HCT116 (cell line): ENCODE measurements around the gene HORMAD1. TPM values are rescaled to one million over a fixed set of nuclear protein-coding genes. Genes with fewer than 3 reads are reported as not detected.

ENCODE experiments used
- ATAC-seq: fragments of 200-7000 bp; cut with Tn5 transposase; 2 replicates; pipeline ENCODE4 v1.9.1; 2020; ENCODE audit warnings: mild to moderate bottlenecking, moderate library complexity
- BruUV-seq: library from RNA; stranded (reverse); fragments of 400-500 nt; replicated peaks from 2 replicates; lab custom pipeline; 2021; lab: Mats Ljungman, UMichigan
- CTCF ChIA-PET: fragments of 300-600 bp; sonication (Branson Sonifier 250); formaldehyde crosslinking; loops from one replicate; lab custom pipeline; 2021; ENCODE audit warnings: antibody characterized with exemption; lab: Charles Lee
- POLR2A ChIA-PET: fragments of 300-600, 350-600 bp; sonication (Branson Sonifier 250); formaldehyde crosslinking; loops from one replicate; lab custom pipeline; 2021; ENCODE audit warnings: antibody characterized with exemption; lab: Charles Lee
- RAD21 ChIA-PET, 2 experiments: fragments of 300-600 bp; sonication (Branson Sonifier 250); formaldehyde crosslinking; loops; one replicate each; lab custom pipeline; 2023; ENCODE audit warnings: low total read pairs in 2 of 2; ENCODE audit not compliant: uncharacterized antibody in 2 of 2, unreplicated experiment in 2 of 2, low non-redundant PET in 1 of 2; lab: Charles Lee
- DNase-seq: peaks from one replicate; pipeline ENCODE4 v3.0.0-alpha.2; 2010; ENCODE audit warnings: low read depth, low spot score
- H2AFZ ChIP-seq: fragments of 200-600 bp; shearing (Covaris generic), sonication (generic); 2 replicates; pipeline ENCODE4 v1.6.1; 2017; ENCODE audit warnings: low read depth, mixed run types, mixed read lengths, antibody characterized with exemption, low read length; ENCODE audit not compliant: poor library complexity, severe bottlenecking
- H3K27ac ChIP-seq: 2 replicates; pipeline ENCODE4 v1.5.1; 2012; ENCODE audit warnings: low read depth, low read length
- H3K27me3 ChIP-seq: fragments of 200-600 bp; sonication (generic); 2 replicates; pipeline ENCODE4 v1.6.1; 2016; ENCODE audit warnings: mixed run types, low read length, mixed read lengths; ENCODE audit not compliant: insufficient read depth
- H3K36me3 ChIP-seq, 2 experiments: fragments of 200-500 bp in 1 of 2; fragments of 200-600 bp in 1 of 2; sonication (Bioruptor generic) in 1 of 2; sonication (generic) in 1 of 2; 2 replicates each; pipeline versions ENCODE4 v1.5.1 to v1.6.1; 2014 to 2016; ENCODE audit warnings: low read length in 2 of 2, inconsistent platforms in 1 of 2, mixed read lengths in 1 of 2, mixed run types in 1 of 2; ENCODE audit not compliant: insufficient read depth in 2 of 2, control insufficient read depth in 1 of 2
- H3K4me1 ChIP-seq, 2 experiments: fragments of 200-600 bp in 1 of 2; sonication (generic) in 1 of 2; 2 replicates each; pipeline versions ENCODE4 v1.5.1 to v1.6.1; 2012 to 2017; ENCODE audit warnings: low read length in 2 of 2, inconsistent platforms in 1 of 2, mild to moderate bottlenecking in 1 of 2, mixed read lengths in 1 of 2, mixed run types in 1 of 2, moderate library complexity in 1 of 2; ENCODE audit not compliant: insufficient read depth in 2 of 2, control insufficient read depth in 1 of 2
- H3K4me2 ChIP-seq: fragments of 200-600 bp; sonication (generic); 2 replicates; pipeline ENCODE4 v1.6.1; 2017; ENCODE audit warnings: mixed run types, low read length, mixed read lengths
- H3K4me3 ChIP-seq, 2 experiments: fragments of 200-600 bp in 1 of 2; sonication (generic) in 1 of 2; replicated peaks in 1 of 2; 2 replicates each; pipeline ENCODE4 v1.5.1; 2011 to 2016; ENCODE audit warnings: low read length in 2 of 2, control low read depth in 1 of 2, low read depth in 1 of 2, mild to moderate bottlenecking in 1 of 2, mixed read lengths in 1 of 2, mixed run types in 1 of 2
- H3K79me2 ChIP-seq: fragments of 200-600 bp; sonication (generic); 2 replicates; pipeline ENCODE4 v1.6.1; 2017; ENCODE audit warnings: mild to moderate bottlenecking, mixed run types, low read length, moderate library complexity, mixed read lengths; ENCODE audit not compliant: insufficient read depth
- H3K9ac ChIP-seq: fragments of 200-600 bp; sonication (generic); 2 replicates; pipeline ENCODE4 v1.6.1; 2016; ENCODE audit warnings: low read length, mixed read lengths
- H3K9me2 ChIP-seq: fragments of 200-600 bp; sonication (generic), shearing (Covaris generic); 2 replicates; pipeline ENCODE4 v1.6.1; 2017; ENCODE audit warnings: mixed run types, mild to moderate bottlenecking, moderate library complexity; ENCODE audit not compliant: insufficient read depth
- H3K9me3 ChIP-seq, 2 experiments: fragments of 200-500 bp in 1 of 2; fragments of 200-600 bp in 1 of 2; sonication (Bioruptor generic) in 1 of 2; sonication (generic) in 1 of 2; 2 replicates each; pipeline ENCODE4 v1.6.1; 2014 to 2017; ENCODE audit warnings: low read length in 2 of 2, mixed read lengths in 2 of 2, inconsistent platforms in 1 of 2, low read depth in 1 of 2, mild to moderate bottlenecking in 1 of 2, mixed run types in 1 of 2, moderate library complexity in 1 of 2; ENCODE audit not compliant: control insufficient read depth in 1 of 2, insufficient read depth in 1 of 2
- H4K20me1 ChIP-seq: fragments of 200-600 bp; sonication (generic), shearing (Covaris generic); 2 replicates; pipeline ENCODE4 v1.6.1; 2017; ENCODE audit warnings: mixed run types, mild to moderate bottlenecking, moderate library complexity; ENCODE audit not compliant: insufficient read depth
- CEBPB ChIP-seq: IDR thresholded peaks from 2 replicates; pipeline ENCODE4 v1.6.1; 2012; ENCODE audit warnings: low read depth
- EGR1 ChIP-seq: IDR thresholded peaks from 2 replicates; pipeline ENCODE4 v1.6.1; 2012; ENCODE audit warnings: low read depth
- EZH2 ChIP-seq: fragments of 200-600 bp; sonication (generic); IDR thresholded peaks from 2 replicates; pipeline ENCODE4 v1.6.1; 2017; ENCODE audit warnings: antibody characterized with exemption, mixed run types
- FOSL1 ChIP-seq: IDR thresholded peaks from 2 replicates; pipeline ENCODE4 v1.6.1; 2012; ENCODE audit warnings: low read depth
- POLR2A ChIP-seq: IDR thresholded peaks from 2 replicates; pipeline ENCODE4 v1.7.0; 2011; ENCODE audit warnings: borderline replicate concordance; ENCODE audit not compliant: insufficient read depth, insufficient read length; ENCODE audit errors: extremely low read depth
- SIN3A ChIP-seq: IDR thresholded peaks from 2 replicates; pipeline ENCODE4 v1.6.1; 2012; ENCODE audit warnings: low read depth
- SP1 ChIP-seq: IDR thresholded peaks from 2 replicates; pipeline ENCODE4 v1.6.1; 2012; ENCODE audit warnings: low read depth
- SRF ChIP-seq: IDR thresholded peaks from 2 replicates; pipeline ENCODE4 v1.6.1; 2012; ENCODE audit warnings: low read depth
- ZFX ChIP-seq: fragments of 450-650 bp; IDR thresholded peaks from 2 replicates; pipeline ENCODE4 v1.6.1; 2017
- ZNF274 ChIP-seq: fragments of 200-500 bp; sonication (Bioruptor generic); IDR thresholded peaks from 2 replicates; pipeline ENCODE4 v1.6.1; 2014; ENCODE audit warnings: mild to moderate bottlenecking, low read depth, low read length, inconsistent platforms
- intact Hi-C: fragments of 100-400 bp; cut with micrococcal nuclease; formaldehyde crosslinking; loops from 2 replicates; pipeline ENCODE4 v1.10.0; 2022
- total RNA-seq: library from RNA; stranded (reverse); gene quantifications from one replicate; pipeline ENCODE4 v1.2.1, GENCODE V29; 2021; ENCODE audit not compliant: unreplicated experiment
- TF ChIP-seq, protein P1 (sequence below): IDR thresholded peaks from 2 replicates; pipeline ENCODE4 v1.6.1; 2012; ENCODE audit warnings: low read depth
- TF ChIP-seq, protein P2 (sequence below): IDR thresholded peaks from 2 replicates; pipeline ENCODE4 v1.6.1; 2011; ENCODE audit warnings: mild to moderate bottlenecking, low read length, moderate library complexity; ENCODE audit not compliant: insufficient replicate concordance; ENCODE audit errors: extremely low read depth
- TF ChIP-seq, protein P3 (sequence below): IDR thresholded peaks from 2 replicates; pipeline ENCODE4 v1.6.1; 2012

Gene HORMAD1
- total RNA-seq, 1 experiment from 2014 or later, result not detected

DNA sequence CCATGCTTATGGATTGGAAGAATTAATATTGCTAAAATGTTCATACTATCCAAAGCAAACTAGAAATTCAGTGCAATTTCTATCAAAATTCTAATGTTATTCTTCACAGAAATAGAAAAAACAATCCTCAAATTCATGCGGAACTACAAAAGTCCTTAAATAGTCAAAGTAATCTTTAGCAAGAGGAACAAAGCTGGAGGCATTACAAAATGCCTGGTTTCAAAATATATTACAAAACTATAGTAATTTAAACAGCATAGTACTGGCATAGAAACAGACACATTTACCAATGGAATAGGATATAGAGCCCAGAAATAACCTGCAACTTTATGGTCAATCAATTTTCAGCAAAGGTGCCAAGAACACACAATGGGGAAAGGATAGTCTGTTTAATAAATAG lies 41.1 kb upstream of the HORMAD1 start (continued):
- TF ChIP-seq, protein P1, sequence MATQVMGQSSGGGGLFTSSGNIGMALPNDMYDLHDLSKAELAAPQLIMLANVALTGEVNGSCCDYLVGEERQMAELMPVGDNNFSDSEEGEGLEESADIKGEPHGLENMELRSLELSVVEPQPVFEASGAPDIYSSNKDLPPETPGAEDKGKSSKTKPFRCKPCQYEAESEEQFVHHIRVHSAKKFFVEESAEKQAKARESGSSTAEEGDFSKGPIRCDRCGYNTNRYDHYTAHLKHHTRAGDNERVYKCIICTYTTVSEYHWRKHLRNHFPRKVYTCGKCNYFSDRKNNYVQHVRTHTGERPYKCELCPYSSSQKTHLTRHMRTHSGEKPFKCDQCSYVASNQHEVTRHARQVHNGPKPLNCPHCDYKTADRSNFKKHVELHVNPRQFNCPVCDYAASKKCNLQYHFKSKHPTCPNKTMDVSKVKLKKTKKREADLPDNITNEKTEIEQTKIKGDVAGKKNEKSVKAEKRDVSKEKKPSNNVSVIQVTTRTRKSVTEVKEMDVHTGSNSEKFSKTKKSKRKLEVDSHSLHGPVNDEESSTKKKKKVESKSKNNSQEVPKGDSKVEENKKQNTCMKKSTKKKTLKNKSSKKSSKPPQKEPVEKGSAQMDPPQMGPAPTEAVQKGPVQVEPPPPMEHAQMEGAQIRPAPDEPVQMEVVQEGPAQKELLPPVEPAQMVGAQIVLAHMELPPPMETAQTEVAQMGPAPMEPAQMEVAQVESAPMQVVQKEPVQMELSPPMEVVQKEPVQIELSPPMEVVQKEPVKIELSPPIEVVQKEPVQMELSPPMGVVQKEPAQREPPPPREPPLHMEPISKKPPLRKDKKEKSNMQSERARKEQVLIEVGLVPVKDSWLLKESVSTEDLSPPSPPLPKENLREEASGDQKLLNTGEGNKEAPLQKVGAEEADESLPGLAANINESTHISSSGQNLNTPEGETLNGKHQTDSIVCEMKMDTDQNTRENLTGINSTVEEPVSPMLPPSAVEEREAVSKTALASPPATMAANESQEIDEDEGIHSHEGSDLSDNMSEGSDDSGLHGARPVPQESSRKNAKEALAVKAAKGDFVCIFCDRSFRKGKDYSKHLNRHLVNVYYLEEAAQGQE, result no peak
- TF ChIP-seq SIN3A (no peak), FOSL1 (no peak), POLR2A (no peak), SRF (no peak), EGR1 (no peak), EZH2 (no peak), ZNF274 (no peak)
- TF ChIP-seq, protein P2, sequence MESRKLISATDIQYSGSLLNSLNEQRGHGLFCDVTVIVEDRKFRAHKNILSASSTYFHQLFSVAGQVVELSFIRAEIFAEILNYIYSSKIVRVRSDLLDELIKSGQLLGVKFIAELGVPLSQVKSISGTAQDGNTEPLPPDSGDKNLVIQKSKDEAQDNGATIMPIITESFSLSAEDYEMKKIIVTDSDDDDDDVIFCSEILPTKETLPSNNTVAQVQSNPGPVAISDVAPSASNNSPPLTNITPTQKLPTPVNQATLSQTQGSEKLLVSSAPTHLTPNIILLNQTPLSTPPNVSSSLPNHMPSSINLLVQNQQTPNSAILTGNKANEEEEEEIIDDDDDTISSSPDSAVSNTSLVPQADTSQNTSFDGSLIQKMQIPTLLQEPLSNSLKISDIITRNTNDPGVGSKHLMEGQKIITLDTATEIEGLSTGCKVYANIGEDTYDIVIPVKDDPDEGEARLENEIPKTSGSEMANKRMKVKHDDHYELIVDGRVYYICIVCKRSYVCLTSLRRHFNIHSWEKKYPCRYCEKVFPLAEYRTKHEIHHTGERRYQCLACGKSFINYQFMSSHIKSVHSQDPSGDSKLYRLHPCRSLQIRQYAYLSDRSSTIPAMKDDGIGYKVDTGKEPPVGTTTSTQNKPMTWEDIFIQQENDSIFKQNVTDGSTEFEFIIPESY, result no peak
- TF ChIP-seq, protein P3, sequence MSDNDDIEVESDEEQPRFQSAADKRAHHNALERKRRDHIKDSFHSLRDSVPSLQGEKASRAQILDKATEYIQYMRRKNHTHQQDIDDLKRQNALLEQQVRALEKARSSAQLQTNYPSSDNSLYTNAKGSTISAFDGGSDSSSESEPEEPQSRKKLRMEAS, result no peak

DNA sequence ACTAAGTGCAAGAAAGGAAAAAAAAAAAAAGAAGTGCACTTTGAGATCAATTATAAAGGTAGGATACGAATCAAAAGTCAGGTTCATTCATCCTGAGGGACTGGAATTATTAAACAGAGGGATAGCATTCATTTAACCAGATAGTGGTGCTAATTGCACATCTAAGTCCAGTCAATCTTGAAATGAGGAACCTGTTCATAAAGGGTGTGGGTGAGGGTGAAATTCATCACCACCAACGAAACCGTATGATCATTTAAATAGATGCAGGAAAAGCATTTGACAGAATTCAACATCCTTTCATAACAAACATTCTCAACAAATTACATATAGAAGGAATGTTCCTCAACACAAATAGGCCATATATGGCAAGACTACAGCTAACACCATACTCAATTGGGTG lies 39.3 kb upstream of the HORMAD1 start:
- Histone ChIP-seq H4K20me1 (no peaks in the 10 kb centered on the region), H3K36me3 (no peaks in the 10 kb centered on the region), H3K9ac (no peak overlapping the region), H3K9me2 (no peaks in the 10 kb centered on the region)
- no peak for DNase-seq
- CTCF ChIA-PET, result no interaction called here
- TF ChIP-seq POLR2A (no peak), ZFX (no peak), SP1 (no peak), CEBPB (no peak)
- TF ChIP-seq, all 23 proteins: peak for 0
- Histone ChIP-seq H3K4me3 (no peak overlapping the region), H2AFZ (no peak overlapping the region), H3K9me3 (no peaks in the 10 kb centered on the region), H3K4me1 (no peaks in the 10 kb centered on the region), H3K4me2 (no peak overlapping the region), H3K27me3 (no peaks in the 10 kb centered on the region), H3K27ac (no peak overlapping the region), H3K79me2 (no peaks in the 10 kb centered on the region)
- intact Hi-C loops, result no loop called here
- no peak for ATAC-seq
- ChIA-PET POLR2A (no interaction called here), RAD21 (no interaction called here)
- no TSS peak for BruUV-seq
